Activated CD4-positive, alpha-beta T cell treated with anti-CD3 and anti-CD28 coated beads for 48 hours (primary cell): Measurements from ENCODE around the gene IQSEC1.
A peak's percentile ranks its signal among the peaks of the same experiment; 100 is the strongest.

Experiments used
- DNase-seq: peaks from one replicate; pipeline ENCODE4 v3.0.0-alpha.2; 2020

IQSEC1 gene

GRCh38 chr3:12980596-12981290 is 92.5 kb downstream of the IQSEC1 start:
- no peak for DNase-seq

DNA sequence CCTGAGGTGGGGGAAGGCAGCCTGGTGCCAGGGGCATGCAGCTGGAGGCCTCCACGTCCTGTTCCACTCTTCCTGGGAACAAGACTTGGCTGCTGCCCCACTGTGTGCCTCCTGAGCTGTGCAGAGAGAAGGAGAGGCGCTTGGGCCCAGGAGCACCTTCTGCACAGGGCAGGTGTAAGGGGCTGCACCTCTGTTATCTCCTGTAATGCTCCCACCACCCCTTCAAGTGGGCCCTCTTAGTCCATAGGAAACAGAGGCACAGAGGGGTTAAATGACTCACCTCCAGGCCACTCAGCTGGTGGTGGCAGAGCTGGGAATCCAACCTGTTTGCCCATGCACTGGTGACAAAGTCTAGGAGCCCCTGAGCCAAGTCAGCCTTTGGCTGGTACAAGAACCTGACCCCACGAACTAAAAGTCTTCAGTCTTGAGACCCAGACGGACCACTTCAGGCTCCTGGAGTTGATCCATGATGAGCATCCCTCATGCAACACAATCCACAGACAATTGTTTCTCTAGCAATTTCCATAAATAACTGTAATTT is 93.2 kb downstream of the IQSEC1 start:
- no peak for DNase-seq

DNA sequence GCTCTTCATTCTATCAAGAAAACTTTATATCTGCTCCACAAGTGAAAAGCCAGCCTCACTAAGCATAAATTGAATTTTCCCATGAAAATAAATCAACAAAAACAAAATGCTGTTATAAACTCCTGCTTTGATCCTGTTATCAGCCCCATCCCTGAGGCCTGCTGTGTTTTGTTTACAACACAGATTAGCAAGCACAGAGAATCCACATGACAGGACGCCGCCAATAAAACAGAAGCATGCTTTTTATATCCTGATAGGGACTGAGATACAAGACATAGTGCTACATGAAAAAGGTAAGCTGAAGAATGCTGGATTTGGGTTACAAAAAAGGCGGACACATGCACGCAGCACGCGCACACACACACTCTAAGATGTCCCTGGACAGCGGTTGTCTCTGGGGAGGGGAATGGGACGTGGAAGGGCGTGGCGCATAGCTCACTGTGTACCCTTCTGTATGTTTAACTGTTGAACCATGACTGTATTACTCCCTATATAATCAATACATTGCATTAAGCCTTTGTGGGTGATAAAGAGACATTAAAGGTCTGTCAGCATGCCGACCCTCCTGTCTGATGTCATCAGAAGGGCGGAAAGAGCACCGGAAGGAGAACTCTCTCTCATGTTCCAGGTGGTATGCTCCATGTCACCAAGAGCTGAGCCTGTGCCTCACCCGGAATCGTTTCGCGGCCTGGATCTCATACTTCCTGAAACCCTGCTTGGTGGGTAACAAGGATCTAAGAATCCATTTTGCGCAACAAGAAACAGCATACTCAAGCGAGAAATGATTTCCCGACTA is 93.9 kb downstream of the IQSEC1 start:
- DNase-seq, result no peak

- no peak for DNase-seq
These were observed 94.5 kb downstream of the IQSEC1 start for GRCh38 chr3:12978682-12979081.

- DNase-seq, result no peak
These were observed 96.0 kb downstream of the IQSEC1 start for GRCh38 chr3:12977117-12977808.

DNA sequence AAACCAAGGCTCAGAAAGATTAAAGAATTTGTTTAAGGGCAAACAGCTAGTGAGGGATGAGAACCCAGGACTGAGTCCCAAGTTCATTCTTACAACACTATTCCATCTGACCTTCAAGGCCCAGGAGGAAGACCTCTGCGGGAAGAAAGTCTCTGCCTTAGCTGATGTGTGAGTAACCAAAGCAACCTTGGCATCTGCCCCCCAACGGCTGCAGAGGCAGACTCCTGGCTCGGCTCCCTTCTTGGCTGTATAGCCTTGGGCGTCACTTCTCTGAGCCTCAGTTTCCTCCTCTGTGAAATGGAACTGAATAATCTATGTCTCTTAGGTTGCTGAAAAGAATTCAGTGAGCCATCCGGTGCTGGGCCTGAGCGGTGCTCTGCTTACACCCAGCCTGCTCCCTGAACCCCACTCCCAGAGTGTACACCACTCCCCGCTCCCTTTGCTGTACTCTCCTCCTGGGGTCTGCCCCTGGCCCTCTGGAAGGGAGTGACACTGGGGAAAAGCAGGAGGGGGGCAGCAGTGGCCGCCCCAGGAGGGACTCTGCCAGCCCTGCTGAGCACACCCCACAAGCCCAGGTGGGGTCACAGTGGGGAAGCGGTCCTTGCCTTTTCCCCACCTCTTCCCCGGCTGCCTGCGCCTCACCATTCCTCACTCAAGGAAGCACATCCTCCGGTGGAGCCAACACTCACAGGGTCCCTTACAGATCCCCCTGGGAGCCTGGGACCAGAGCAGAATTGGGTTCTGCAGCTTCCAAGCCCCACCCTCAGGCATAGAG is 97.3 kb downstream of the IQSEC1 start:
- no peak for DNase-seq

DNA sequence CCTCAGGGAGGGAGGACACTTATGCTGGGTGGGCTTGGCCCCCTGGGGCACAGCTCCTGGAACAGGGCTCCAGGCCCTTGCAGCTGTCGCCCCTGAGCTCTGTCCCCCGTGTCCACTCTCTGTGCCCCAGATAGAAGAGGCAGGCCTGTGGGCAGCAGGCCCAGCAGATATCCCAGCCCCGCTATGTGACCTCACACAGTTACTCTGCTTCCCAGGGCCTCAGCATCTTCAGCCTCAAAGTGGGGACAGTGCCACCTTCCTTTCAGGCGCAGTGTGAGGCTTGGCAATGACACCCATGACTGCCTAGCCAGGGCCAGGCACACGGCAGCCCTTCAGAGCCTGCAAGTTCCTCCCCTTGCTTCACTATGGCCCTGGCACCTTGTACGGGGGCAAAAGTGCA is 98.4 kb downstream of the IQSEC1 start:
- DNase-seq, result no peak

- DNase-seq, result no peak
These were observed 98.9 kb downstream of the IQSEC1 start for GRCh38 chr3:12974334-12974733.

DNA sequence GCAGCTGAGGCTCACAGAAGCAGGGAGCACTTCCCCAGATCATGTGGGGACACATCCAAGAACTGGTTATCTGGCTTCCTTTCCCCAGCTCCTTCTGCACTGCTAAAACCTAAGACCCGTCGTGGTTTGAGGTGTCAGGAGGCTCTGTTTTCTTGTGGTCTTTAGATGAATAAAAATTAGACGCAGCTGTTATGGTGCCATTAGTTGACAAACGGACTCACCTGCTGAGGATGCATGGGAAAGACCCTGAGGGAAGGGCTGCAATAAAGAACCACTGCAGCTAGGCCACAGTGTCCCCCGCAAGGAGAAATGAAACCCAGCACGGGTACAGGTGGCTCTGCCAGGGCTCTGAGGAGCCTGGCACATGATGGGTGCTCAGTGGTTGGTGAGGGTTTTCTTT is 99.4 kb downstream of the IQSEC1 start:
- no peak for DNase-seq

GRCh38 chr3:12972781-12973702 is 100.2 kb downstream of the IQSEC1 start:
- DNase-seq, result no peak

GRCh38 chr3:12972043-12972442 is 101.2 kb downstream of the IQSEC1 start:
- no peak for DNase-seq

- no peak for DNase-seq
These were observed 102.5 kb downstream of the IQSEC1 start for GRCh38 chr3:12970684-12971083.

GRCh38 chr3:12969486-12969885 is 103.7 kb downstream of the IQSEC1 start:
- DNase-seq, result no peak

DNA sequence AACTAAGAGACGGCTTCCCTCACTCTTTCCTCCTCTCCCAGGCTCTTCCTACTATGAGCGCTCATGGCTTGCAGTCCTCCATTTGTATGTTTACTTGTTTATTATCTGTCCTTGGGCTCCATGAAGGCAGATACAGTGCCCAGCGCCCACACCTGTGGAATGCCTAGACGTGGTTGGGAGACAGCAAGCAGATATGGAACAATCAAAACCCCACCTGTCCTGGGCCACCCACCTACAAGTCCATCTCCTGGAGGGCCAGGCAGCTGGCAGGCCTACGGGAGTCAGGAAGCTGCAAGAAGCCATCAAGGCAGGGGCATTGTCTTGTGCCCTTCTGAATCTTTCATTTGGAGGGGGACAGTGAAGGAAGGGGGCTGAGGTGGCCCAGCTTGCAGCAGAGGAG is 104.7 kb downstream of the IQSEC1 start:
- DNase-seq, result no peak

DNA sequence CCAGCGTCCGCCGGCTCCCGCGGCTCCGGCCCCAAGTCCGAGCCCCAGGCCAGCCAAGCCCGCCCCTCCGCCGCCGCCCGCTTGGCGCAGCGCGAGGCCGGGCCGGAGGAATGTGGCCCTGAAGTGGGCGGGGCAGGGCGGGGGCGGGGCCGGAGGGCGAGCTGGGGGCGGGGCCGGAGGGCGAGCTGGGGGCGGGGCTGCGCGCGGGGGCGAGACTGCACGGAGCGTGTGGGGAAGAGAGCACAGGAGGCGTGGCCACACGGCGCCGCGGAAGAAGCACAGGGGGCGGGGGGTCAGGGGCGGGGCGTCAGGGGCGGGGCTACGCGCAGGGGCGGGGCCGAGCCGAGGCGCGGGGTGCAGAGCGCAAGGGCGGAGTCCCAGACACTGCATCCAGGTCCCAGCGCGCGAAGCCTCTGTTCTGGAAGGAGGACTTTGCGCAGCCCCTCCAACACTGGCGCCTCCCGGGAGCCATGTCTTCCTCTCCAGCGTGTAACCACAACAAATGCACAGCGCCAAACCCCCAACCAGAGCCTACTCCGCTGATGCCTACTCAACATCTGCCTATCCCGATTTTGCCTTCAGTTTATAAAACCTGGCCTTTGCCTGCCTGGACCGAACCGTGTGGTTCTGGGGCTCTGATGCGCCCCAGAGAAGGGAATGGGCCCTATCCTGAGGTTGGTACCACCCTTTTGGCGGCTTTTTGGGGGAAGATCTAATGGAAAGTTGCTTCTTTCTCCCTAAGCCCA is 105.5 kb downstream of the IQSEC1 start:
- peak; percentile 90 for DNase-seq

- peak; percentile 28 for DNase-seq
These were observed 106.2 kb downstream of the IQSEC1 start for GRCh38 chr3:12966847-12967605.

DNA sequence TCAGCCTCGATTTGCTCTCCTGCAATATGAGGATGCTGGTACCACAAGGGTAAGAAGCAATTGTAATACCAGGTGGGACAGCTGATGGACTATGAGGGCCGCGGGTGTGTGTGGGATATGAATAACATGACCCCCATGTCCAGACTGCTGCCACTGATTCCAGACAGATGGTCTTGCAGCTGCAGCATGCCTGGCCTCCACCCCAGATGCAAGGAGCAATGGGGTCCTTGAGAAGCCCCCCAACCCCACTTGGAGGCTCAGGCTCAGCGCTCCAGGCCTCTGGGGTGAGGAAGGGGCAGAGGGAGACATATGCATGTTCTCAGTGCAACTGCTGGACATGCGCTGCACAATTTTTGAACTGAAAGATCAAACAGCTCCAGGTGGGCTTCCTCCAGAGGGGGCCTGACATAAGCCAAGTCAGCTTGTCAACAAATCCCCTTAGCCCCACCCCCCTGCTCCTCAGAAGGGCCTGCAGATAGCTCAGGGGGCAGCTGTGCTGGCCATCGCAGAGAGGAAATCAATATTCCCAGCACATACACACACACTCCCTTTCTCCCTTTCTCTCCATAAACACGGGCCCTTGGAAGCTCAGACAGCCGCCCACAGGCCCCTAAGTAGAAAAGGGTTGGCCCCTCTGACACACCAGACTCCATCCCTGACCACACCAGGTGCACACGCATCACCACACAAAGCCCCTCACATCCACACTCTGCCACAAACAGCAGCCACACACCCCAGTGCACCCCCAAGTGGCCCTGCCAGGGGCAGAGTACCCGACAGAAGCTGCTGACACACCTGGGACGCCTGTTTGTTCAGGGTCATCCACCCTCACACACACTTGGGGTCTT is 107.0 kb downstream of the IQSEC1 start:
- DNase-seq, result no peak

DNA sequence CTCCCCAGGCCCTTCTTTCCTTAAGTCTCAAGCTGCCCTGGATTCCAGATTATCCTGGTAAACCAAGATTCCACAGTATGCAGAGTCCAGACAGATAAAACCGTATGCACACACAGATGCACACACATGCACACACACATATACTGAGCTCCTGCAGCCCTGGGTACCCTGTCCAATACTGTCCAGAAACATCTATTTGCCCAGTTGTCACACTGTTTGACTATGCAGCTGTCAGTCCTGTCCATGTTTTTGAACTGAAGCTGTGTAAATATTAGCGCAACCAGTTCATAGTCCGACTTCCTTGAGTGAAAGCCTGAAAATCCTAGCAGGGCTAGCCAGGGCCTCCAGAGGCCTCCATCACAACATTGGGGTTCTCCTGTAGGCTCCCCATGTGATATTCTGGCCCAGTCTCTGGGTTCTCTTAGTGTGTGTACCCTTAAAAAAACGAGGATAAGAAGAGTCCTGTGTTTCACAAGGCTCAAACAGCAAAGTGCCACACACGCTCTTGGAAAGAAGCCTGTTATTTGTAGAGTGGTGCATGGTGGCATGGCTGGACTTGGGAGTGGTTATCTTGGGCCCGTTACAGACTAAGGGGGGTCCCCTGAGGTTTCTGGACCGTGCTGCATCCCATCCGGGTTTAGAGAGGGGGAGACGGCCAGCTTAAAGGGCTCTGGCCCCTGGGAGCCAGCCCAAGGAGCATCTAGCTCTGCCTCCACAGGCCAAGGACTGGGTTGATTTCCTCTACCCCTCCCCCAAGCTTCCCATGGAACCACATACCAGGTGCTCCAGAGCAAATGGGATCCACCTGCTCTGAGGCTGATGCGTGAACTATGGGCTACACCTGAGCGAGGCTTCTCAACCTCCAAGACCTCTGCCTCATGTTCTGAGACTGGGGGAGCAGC is 108.3 kb downstream of the IQSEC1 start:
- DNase-seq, result no peak
